HCT116 (cell line): Measurements from ENCODE around the gene GNG12. TPM values are rescaled to one million over a fixed set of nuclear protein-coding genes. Genes with fewer than 3 reads are reported as not detected.
A peak's percentile ranks its signal among the peaks of the same experiment; 100 is the strongest.

Source experiments
- ATAC-seq: fragments of 200-7000 bp; cut with Tn5 transposase; 2 replicates; pipeline ENCODE4 v1.9.1; 2020; ENCODE audit warnings: mild to moderate bottlenecking, moderate library complexity
- BruUV-seq: library from RNA; stranded (reverse); fragments of 400-500 nt; replicated peaks from 2 replicates; lab custom pipeline; 2021; lab: Mats Ljungman, UMichigan
- CTCF ChIA-PET: fragments of 300-600 bp; sonication (Branson Sonifier 250); formaldehyde crosslinking; loops from one replicate; lab custom pipeline; 2021; ENCODE audit warnings: antibody characterized with exemption; lab: Charles Lee
- POLR2A ChIA-PET: fragments of 300-600, 350-600 bp; sonication (Branson Sonifier 250); formaldehyde crosslinking; loops from one replicate; lab custom pipeline; 2021; ENCODE audit warnings: antibody characterized with exemption; lab: Charles Lee
- RAD21 ChIA-PET, 2 experiments: fragments of 300-600 bp; sonication (Branson Sonifier 250); formaldehyde crosslinking; loops; one replicate each; lab custom pipeline; 2023; ENCODE audit warnings: low total read pairs in 2 of 2; ENCODE audit not compliant: uncharacterized antibody in 2 of 2, unreplicated experiment in 2 of 2, low non-redundant PET in 1 of 2; lab: Charles Lee
- DNase-seq: peaks from one replicate; pipeline ENCODE4 v3.0.0-alpha.2; 2010; ENCODE audit warnings: low read depth, low spot score
- H2AFZ ChIP-seq: fragments of 200-600 bp; shearing (Covaris generic), sonication (generic); 2 replicates; pipeline ENCODE4 v1.6.1; 2017; ENCODE audit warnings: low read depth, mixed run types, mixed read lengths, antibody characterized with exemption, low read length; ENCODE audit not compliant: poor library complexity, severe bottlenecking
- H3K27ac ChIP-seq: 2 replicates; pipeline ENCODE4 v1.5.1; 2012; ENCODE audit warnings: low read depth, low read length
- H3K27me3 ChIP-seq: fragments of 200-600 bp; sonication (generic); 2 replicates; pipeline ENCODE4 v1.6.1; 2016; ENCODE audit warnings: mixed run types, low read length, mixed read lengths; ENCODE audit not compliant: insufficient read depth
- H3K36me3 ChIP-seq, 2 experiments: fragments of 200-500 bp in 1 of 2; fragments of 200-600 bp in 1 of 2; sonication (Bioruptor generic) in 1 of 2; sonication (generic) in 1 of 2; 2 replicates each; pipeline versions ENCODE4 v1.5.1 to v1.6.1; 2014 to 2016; ENCODE audit warnings: low read length in 2 of 2, inconsistent platforms in 1 of 2, mixed read lengths in 1 of 2, mixed run types in 1 of 2; ENCODE audit not compliant: insufficient read depth in 2 of 2, control insufficient read depth in 1 of 2
- H3K4me1 ChIP-seq, 2 experiments: fragments of 200-600 bp in 1 of 2; sonication (generic) in 1 of 2; 2 replicates each; pipeline versions ENCODE4 v1.5.1 to v1.6.1; 2012 to 2017; ENCODE audit warnings: low read length in 2 of 2, inconsistent platforms in 1 of 2, mild to moderate bottlenecking in 1 of 2, mixed read lengths in 1 of 2, mixed run types in 1 of 2, moderate library complexity in 1 of 2; ENCODE audit not compliant: insufficient read depth in 2 of 2, control insufficient read depth in 1 of 2
- H3K4me2 ChIP-seq: fragments of 200-600 bp; sonication (generic); 2 replicates; pipeline ENCODE4 v1.6.1; 2017; ENCODE audit warnings: mixed run types, low read length, mixed read lengths
- H3K4me3 ChIP-seq, 2 experiments: fragments of 200-600 bp in 1 of 2; sonication (generic) in 1 of 2; replicated peaks in 1 of 2; 2 replicates each; pipeline ENCODE4 v1.5.1; 2011 to 2016; ENCODE audit warnings: low read length in 2 of 2, control low read depth in 1 of 2, low read depth in 1 of 2, mild to moderate bottlenecking in 1 of 2, mixed read lengths in 1 of 2, mixed run types in 1 of 2
- H3K79me2 ChIP-seq: fragments of 200-600 bp; sonication (generic); 2 replicates; pipeline ENCODE4 v1.6.1; 2017; ENCODE audit warnings: mild to moderate bottlenecking, mixed run types, low read length, moderate library complexity, mixed read lengths; ENCODE audit not compliant: insufficient read depth
- H3K9ac ChIP-seq: fragments of 200-600 bp; sonication (generic); 2 replicates; pipeline ENCODE4 v1.6.1; 2016; ENCODE audit warnings: low read length, mixed read lengths
- H3K9me2 ChIP-seq: fragments of 200-600 bp; sonication (generic), shearing (Covaris generic); 2 replicates; pipeline ENCODE4 v1.6.1; 2017; ENCODE audit warnings: mixed run types, mild to moderate bottlenecking, moderate library complexity; ENCODE audit not compliant: insufficient read depth
- H3K9me3 ChIP-seq, 2 experiments: fragments of 200-500 bp in 1 of 2; fragments of 200-600 bp in 1 of 2; sonication (Bioruptor generic) in 1 of 2; sonication (generic) in 1 of 2; 2 replicates each; pipeline ENCODE4 v1.6.1; 2014 to 2017; ENCODE audit warnings: low read length in 2 of 2, mixed read lengths in 2 of 2, inconsistent platforms in 1 of 2, low read depth in 1 of 2, mild to moderate bottlenecking in 1 of 2, mixed run types in 1 of 2, moderate library complexity in 1 of 2; ENCODE audit not compliant: control insufficient read depth in 1 of 2, insufficient read depth in 1 of 2
- H4K20me1 ChIP-seq: fragments of 200-600 bp; sonication (generic), shearing (Covaris generic); 2 replicates; pipeline ENCODE4 v1.6.1; 2017; ENCODE audit warnings: mixed run types, mild to moderate bottlenecking, moderate library complexity; ENCODE audit not compliant: insufficient read depth
- ATF3 ChIP-seq: IDR thresholded peaks from 2 replicates; pipeline ENCODE4 v1.6.1; 2012
- CBX3 ChIP-seq: IDR thresholded peaks from 2 replicates; pipeline ENCODE4 v1.6.1; 2012; ENCODE audit warnings: low read depth
- EGR1 ChIP-seq: IDR thresholded peaks from 2 replicates; pipeline ENCODE4 v1.6.1; 2012; ENCODE audit warnings: low read depth
- ELF1 ChIP-seq: IDR thresholded peaks from 2 replicates; pipeline ENCODE4 v1.6.1; 2012; ENCODE audit warnings: low read depth, borderline replicate concordance
- EZH2phosphoT487 ChIP-seq: fragments of 200-600 bp; IDR thresholded peaks from 2 replicates; pipeline ENCODE4 v1.6.1; 2018; ENCODE audit warnings: antibody characterized with exemption, borderline replicate concordance
- FOSL1 ChIP-seq: IDR thresholded peaks from 2 replicates; pipeline ENCODE4 v1.6.1; 2012; ENCODE audit warnings: low read depth
- JUND ChIP-seq: IDR thresholded peaks from 2 replicates; pipeline ENCODE4 v1.6.1; 2012
- MAX ChIP-seq: IDR thresholded peaks from 2 replicates; pipeline ENCODE4 v1.6.1; 2012
- POLR2A ChIP-seq: IDR thresholded peaks from 2 replicates; pipeline ENCODE4 v1.7.0; 2011; ENCODE audit warnings: borderline replicate concordance; ENCODE audit not compliant: insufficient read depth, insufficient read length; ENCODE audit errors: extremely low read depth
- POLR2AphosphoS5 ChIP-seq: IDR thresholded peaks from 2 replicates; pipeline ENCODE4 v1.6.1; 2011; ENCODE audit warnings: mild to moderate bottlenecking, low read depth, low read length, moderate library complexity
- RAD21 ChIP-seq: IDR thresholded peaks from 2 replicates; pipeline ENCODE4 v1.6.1; 2012; ENCODE audit warnings: low read depth, mild to moderate bottlenecking
- SIN3A ChIP-seq: IDR thresholded peaks from 2 replicates; pipeline ENCODE4 v1.6.1; 2012; ENCODE audit warnings: low read depth
- SP1 ChIP-seq: IDR thresholded peaks from 2 replicates; pipeline ENCODE4 v1.6.1; 2012; ENCODE audit warnings: low read depth
- SRF ChIP-seq: IDR thresholded peaks from 2 replicates; pipeline ENCODE4 v1.6.1; 2012; ENCODE audit warnings: low read depth
- ZBTB33 ChIP-seq: IDR thresholded peaks from 2 replicates; pipeline ENCODE4 v1.6.1; 2011; ENCODE audit warnings: mild to moderate bottlenecking, low read length, moderate library complexity; ENCODE audit not compliant: insufficient replicate concordance; ENCODE audit errors: extremely low read depth
- ZNF274 ChIP-seq: fragments of 200-500 bp; sonication (Bioruptor generic); IDR thresholded peaks from 2 replicates; pipeline ENCODE4 v1.6.1; 2014; ENCODE audit warnings: mild to moderate bottlenecking, low read depth, low read length, inconsistent platforms
- intact Hi-C: fragments of 100-400 bp; cut with micrococcal nuclease; formaldehyde crosslinking; loops from 2 replicates; pipeline ENCODE4 v1.10.0; 2022
- total RNA-seq: library from RNA; stranded (reverse); gene quantifications from one replicate; pipeline ENCODE4 v1.2.1, GENCODE V29; 2021; ENCODE audit not compliant: unreplicated experiment
- TF ChIP-seq, protein P1 (sequence below), 3 experiments: fragments of 200-600 bp in 1 of 3; sonication (generic) in 1 of 3; IDR thresholded peaks in 2 of 3; conservative IDR thresholded peaks in 1 of 3; 2 replicates each; pipeline ENCODE4 v1.5.1; 2012 to 2017; ENCODE audit warnings: low read depth in 2 of 3, low read length in 2 of 3, antibody characterized with exemption in 1 of 3, borderline replicate concordance in 1 of 3, control low read depth in 1 of 3, mild to moderate bottlenecking in 1 of 3, mixed read lengths in 1 of 3, mixed run types in 1 of 3, moderate library complexity in 1 of 3; ENCODE audit not compliant: insufficient read depth in 1 of 3

Gene GNG12
- total RNA-seq, 1 experiment from 2014 or later, result 49.6 TPM

GRCh38 chr1:67771152-67771551, 62.1 kb downstream of the GNG12 start:
- Histone ChIP-seq H3K27ac (no peak overlapping the region), H3K4me2 (no peak overlapping the region), H3K27me3 (no peaks in the 10 kb centered on the region), H2AFZ (no peak overlapping the region), H3K36me3 (no peaks in the 10 kb centered on the region; a peak in 1 of 4 replicates), H3K9me2 (no peaks in the 10 kb centered on the region), H3K4me1 (no peaks in the 10 kb centered on the region), H3K9ac (no peak overlapping the region), H4K20me1 (no peaks in the 10 kb centered on the region), H3K9me3 (no peaks in the 10 kb centered on the region), H3K4me3 (no peak overlapping the region), H3K79me2 (no peaks in the 10 kb centered on the region; the same call in 1 of the 2 replicates)
- TF ChIP-seq SP1 (no peak), MAX (no peak), SRF (no peak), ATF3 (no peak), SIN3A (no peak), EGR1 (no peak), POLR2A (no peak), ELF1 (no peak), RAD21 (peak; percentile 24), ZBTB33 (no peak), FOSL1 (no peak), EZH2phosphoT487 (no peak), JUND (no peak), POLR2AphosphoS5 (no peak), CBX3 (no peak), ZNF274 (no peak)
- TF ChIP-seq, protein P1, sequence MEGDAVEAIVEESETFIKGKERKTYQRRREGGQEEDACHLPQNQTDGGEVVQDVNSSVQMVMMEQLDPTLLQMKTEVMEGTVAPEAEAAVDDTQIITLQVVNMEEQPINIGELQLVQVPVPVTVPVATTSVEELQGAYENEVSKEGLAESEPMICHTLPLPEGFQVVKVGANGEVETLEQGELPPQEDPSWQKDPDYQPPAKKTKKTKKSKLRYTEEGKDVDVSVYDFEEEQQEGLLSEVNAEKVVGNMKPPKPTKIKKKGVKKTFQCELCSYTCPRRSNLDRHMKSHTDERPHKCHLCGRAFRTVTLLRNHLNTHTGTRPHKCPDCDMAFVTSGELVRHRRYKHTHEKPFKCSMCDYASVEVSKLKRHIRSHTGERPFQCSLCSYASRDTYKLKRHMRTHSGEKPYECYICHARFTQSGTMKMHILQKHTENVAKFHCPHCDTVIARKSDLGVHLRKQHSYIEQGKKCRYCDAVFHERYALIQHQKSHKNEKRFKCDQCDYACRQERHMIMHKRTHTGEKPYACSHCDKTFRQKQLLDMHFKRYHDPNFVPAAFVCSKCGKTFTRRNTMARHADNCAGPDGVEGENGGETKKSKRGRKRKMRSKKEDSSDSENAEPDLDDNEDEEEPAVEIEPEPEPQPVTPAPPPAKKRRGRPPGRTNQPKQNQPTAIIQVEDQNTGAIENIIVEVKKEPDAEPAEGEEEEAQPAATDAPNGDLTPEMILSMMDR (IDR thresholded peaks at IDR 0.05 in 2 of 3, conservative IDR thresholded peaks at IDR 0.05 in 1 of 3; ENCODE audit: borderline replicate concordance in 1 of 3, insufficient read depth in 1 of 3, low read depth in 2 of 3, low read length in 2 of 3), result peak in 2 of 3 experiments; percentile 34 to 43; a peak in 3 of 6 replicates
- no peak for DNase-seq
- BruUV-seq, result no TSS peak
- ChIA-PET RAD21 (no interaction called here), CTCF (interaction anchor here (1.0 to 1.4 kb wide), 6 partner anchors 11 to 344 kb away, joined by 3 to 6 read pairs (median 4); no protein-coding TSS in a partner anchor), POLR2A (no interaction called here)
- intact Hi-C loops, result no loop called here
- ATAC-seq, result peak; percentile 67
